ENCODE data around the gene RIT2.
"Not testable (repeated sequence)": the region's sequence is repeated elsewhere in the genome, so short reads cannot be mapped to it uniquely, and the experiment has no call there.

The RIT2 gene

GRCh38 chr18:42745171-42745570, 370.3 kb downstream of the RIT2 start:
- DNase-seq, result no peak

GRCh38 chr18:42743373-42744138, 371.9 kb downstream of the RIT2 start:
- DNase-seq, result no peak

DNA sequence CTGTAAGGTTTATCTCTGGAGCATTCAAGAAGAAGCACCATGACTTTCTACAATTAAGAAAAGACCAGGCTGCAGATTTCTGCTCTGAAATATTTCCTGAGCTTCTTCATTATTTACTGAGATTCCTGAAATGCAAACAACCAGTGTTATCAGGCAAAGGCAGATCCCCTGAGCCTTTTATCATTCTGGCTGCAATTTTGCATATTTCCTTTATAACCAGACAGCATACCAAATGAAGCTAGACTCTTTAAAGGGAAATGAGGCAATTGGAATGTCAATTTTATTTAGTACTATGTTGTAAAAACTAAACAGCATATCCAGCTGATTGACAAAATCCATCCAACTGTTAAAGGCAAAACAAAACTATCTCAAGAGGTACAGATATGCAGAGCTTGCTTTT, 372.5 kb downstream of the RIT2 start:
- DNase-seq, result no peak

GRCh38 chr18:42742474-42742873, 373.0 kb downstream of the RIT2 start:
- no peak for DNase-seq

- not testable (repeated sequence) for DNase-seq
Observed at GRCh38 chr18:42741805-42742347, 373.6 kb downstream of the RIT2 start.

GRCh38 chr18:42741299-42741698, 374.2 kb downstream of the RIT2 start:
- DNase-seq, result not testable (repeated sequence)

GRCh38 chr18:42736074-42736473, 379.4 kb downstream of the RIT2 start:
- no peak for DNase-seq

DNA sequence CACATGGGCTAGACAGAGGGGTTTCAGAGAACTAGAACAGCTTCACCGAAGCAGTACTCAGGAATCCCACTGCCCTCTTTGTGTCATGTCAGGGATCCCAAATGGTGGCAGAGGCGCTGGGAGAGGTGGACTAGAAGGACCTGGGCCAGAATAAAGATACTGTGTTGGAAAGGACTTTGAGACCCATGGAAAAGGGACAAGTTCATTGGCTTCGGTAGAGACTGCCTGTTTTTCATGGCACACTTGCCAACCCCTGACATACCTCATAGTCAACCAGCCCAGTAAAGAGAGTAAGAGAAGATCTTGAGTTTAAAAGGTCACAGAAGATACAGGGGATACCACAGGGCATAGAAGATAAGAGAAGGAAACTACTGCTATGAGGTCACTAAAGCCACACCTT, 381.0 kb downstream of the RIT2 start:
- DNase-seq, result no peak

DNA sequence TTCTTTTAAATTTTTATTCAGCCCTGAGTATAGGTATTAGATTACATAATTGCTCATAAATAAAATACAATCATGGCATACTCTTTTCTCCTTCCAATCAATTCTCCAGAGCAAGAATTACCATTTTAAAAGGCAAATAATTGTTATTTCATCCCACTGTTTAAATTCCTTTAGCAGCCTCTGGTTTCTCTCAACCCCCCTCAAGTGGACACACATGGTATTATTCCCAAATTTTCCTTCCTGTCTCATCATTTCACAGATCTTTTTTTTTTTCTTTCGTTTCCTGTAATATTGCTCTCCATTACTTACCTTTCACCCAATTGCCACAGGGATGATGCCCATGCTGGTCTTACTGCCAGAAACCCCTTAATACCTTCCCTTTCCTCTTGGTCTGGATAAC, 385.2 kb downstream of the RIT2 start:
- DNase-seq, result no peak

- no peak for DNase-seq
Observed at GRCh38 chr18:42719221-42719620, 396.3 kb downstream of the RIT2 start.

DNA sequence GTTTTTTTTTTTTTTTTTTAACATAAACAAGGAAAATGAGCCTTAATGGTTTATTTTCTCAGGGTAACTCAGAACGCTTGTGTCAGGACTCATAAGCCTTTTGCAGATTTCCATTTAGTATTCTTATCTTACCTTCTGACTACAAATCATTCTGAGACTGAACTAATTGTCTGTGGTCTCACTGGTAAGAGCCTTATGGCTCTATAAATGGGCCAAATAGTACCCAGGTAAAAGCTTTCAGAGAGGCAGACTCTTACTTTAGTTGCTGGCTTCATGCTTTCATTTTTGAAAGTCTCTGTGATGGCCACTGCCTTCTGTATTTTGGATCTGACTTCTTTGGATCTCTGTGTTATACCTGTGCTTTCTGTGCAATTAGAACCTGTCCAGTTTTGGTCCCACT, 403.4 kb downstream of the RIT2 start:
- DNase-seq, result no peak

DNA sequence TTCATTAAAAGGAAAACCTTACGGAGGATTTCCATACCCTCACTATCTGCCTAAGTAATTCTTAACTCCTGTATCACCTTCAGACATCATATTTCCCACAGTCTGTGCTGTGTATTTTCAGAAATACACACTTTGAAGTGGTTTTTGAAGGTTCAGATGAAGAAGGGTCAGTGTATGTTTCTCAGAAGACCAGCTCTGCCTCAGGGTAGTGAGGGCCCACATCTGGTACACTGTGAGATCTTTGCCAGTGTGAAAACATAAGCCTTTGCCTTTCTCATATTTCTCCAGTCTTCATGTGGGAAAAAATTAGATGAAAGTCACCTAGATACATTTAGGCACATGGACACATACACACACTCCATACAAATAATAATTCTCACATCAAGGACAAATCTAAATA, 408.4 kb downstream of the RIT2 start:
- no peak for DNase-seq

GRCh38 chr18:42706618-42707017, 408.9 kb downstream of the RIT2 start:
- no peak for DNase-seq

DNA sequence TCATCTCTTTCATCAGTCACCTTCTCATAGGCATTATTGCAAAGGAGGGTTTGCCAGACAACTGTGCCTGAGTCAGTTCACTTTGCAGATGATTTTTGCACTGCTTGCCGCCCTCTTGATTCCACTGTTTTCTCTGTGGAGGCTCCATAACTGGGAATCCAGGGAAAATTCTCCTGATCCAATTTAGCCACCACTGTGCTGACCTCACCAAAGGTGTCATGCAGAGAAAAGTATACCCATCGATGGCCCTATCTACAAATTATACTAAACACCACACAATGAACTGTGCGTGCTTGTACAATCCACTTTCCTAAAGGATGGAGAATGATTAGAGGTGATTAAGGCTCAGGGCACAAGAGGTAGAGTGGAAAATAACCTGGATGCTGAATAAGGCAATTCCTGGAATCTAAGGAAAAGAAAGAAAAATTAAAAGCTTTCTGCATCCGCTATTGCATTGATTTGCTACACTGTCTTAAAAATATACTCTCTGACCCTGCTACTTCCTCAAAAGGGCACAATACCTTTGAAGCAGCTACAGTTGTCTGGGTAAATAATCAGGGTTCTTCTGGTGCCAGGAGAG, 409.4 kb downstream of the RIT2 start:
- DNase-seq, result no peak

All from midbrain (tissue), 1 donor.